UCSD-AML1 (cell line): ENCODE results near the gene ASIC5.
"Not testable (repeated sequence)": the region's sequence is repeated elsewhere in the genome, so short reads cannot be mapped to it uniquely, and the experiment has no call there.

Source experiments
- DNase-seq: peaks from one replicate; lab custom pipeline; 2025; ENCODE audit not compliant: unreplicated experiment; lab: John Stamatoyannopoulos, UW

Gene ASIC5

GRCh38 chr4:155802190-155802959 lies 63.7 kb downstream of the ASIC5 start:
- no peak for DNase-seq

DNA sequence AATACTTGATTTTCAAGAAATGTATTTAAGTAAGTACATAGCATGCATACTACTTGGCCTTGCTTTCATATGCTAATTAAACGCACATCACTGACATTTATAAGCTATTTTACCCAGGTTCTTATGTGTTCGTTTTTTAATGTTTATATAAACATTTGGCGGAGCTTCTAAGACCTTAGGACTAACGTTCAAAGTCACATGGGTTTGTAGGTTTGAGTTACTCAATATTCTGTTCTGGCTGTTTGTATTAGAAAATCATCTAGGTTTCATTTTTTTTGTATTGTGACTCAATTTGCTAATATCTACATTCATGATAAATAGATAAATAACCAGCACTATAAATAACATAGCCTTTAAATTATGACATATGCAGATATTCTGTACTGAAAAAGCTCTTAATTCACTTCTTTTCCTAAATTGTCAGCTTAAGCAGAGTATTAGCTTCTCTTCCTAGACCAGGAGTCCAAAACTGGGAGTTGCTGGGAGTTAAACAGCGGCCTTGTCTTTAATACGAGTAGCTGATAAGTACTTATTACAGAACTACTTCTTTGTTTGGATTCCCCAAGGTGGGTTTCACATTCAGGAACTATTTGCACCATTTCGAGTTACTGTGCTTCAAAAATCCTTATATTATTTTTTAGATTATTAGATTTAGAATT lies 65.3 kb downstream of the ASIC5 start:
- DNase-seq, result no peak

GRCh38 chr4:155799794-155800123 lies 66.3 kb downstream of the ASIC5 start:
- DNase-seq, result no peak

DNA sequence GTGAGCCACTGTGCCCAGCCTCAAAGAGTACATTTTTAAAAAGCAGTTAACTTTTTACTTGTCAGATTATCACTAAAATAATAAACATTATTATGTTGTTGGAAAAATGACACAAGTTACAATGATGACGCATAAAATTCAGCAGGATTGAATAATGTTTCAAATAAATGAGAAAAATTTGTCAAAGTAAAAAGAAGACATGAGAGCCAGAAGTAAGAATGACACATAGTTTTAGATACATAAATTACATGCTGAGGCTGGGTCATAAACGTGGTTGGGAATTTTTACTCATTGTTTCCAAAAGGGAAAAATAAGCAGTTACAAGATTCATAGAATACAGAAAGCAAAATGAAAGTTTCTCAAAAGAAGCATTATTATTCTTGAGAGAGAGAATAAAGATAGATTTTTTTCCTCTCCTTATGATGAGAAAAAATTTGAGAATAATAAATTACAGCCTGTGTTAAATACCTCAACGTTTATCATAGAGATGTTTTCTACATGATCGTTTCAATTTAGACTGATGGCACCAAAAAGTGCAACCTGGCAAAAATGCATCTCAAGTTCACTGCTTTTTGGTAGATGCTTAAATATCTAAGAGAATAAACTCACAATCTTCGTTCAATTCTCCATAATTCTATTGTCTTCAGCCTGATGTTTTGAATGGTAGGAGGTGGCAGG lies 66.8 kb downstream of the ASIC5 start:
- no peak for DNase-seq

- not testable (repeated sequence) for DNase-seq
Observed at GRCh38 chr4:155797581-155797980, 68.5 kb downstream of the ASIC5 start.

DNA sequence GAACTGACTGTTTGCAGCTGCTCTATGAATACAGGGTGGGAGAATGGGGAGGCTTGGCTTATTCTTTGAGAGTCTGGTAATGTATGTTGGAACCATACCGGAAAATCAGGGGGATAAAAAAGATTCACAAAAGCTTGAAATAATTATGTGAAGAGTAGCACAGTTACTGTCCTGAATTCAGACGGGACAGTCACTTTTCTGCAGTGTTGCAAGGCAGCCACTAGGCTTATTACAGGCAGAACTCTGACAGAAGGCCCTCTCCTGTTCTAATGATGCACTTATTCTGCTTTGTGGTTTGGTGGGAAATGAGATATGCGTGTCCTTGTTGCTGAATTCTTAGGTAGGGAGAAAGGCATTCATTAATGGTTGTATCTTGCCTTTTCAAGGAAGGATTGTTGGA lies 70.1 kb downstream of the ASIC5 start:
- no peak for DNase-seq

DNA sequence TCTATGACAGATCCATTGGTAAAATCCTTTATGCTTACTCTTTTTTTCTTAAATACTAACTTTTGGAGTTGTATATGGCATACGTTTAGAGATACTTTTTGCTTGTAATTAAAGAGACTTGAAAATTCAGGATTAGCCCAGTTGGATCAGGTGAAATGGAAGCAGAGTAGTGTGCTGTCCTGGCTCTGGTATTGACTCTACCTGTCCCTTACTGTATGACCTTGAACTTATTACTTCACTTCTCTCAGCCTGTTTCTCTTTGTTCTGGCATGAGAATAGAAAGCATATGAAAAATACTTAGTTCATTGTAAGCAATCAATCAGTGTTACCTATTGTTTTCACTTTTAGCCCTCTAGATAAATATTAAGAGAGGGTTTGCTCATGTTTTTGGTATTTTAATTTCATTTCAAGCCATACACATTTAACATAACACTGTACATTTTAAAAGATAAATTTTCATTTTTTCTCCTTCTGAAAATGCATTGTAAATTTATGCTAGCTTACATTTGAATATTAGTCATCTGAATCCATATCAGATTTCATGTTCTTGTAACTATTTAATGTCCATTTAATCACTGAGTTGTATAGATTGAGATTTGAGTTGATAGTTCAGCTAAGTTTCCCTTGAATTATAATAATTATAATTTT lies 71.4 kb downstream of the ASIC5 start:
- DNase-seq, result no peak

DNA sequence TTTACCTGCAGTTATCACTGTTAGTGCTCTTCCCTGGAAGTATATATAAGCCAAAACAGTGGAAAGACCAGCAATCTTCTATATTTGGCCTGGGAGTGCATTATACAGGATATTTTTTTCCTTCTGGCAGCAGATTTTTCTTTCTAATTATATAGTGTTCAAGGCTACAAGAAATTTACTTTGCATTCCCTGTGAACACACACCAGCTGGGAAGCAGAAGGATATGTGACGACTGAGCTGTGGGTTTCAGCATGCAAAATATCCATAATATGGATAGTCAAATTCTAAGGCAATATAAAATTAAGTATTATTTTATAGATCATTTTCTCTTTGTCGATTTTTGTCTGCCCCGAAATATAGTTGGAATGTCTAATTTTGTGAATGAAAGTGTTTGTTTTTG lies 76.1 kb downstream of the ASIC5 start:
- DNase-seq, result no peak

GRCh38 chr4:155789391-155789790 lies 76.7 kb downstream of the ASIC5 start:
- DNase-seq, result no peak

DNA sequence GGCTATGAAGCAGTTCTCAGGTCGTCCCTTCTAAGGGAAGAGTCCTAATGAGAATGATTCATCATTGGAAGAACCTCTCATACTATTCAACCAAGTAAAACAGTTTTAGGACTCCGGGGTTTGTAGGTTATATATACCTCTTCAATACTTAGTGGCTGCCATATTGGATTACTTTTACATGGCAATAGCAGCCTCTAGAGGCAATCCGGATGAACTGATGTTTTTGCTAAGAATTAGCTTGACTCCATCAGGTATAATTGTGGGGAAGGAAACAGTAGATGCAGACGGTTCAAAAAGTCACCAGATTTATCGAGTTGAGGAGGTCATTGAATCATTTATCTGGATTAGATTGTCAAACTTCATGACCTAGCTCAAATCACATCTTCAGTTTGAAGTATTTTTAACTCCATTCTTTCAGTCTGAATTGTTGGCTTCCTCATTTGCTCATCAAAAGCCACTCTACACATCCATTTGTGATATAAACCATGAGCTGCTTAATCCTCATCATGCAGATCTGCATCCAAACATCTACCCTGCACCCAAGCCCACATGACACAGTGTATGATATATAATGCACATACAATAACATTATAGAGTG lies 78.9 kb downstream of the ASIC5 start:
- DNase-seq, result no peak

DNA sequence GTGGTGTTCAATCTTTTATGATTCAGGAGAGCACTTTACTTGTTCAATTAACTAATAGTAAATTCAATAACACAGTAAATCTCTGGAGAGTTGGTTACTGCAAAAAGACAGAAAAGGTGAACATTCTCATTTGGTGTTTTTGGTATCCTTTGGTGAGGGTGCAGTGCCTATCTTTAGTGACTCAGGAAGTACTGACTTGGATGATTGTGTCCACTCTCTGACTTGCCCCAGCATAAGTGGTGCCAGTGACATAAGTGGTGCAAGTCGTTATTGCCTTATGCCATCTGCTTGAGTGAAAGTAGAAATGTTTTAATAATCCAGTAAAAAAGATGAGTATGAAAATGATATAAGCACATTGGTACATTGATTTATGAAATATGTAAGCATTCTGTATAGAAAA lies 80.2 kb downstream of the ASIC5 start:
- DNase-seq, result no peak

DNA sequence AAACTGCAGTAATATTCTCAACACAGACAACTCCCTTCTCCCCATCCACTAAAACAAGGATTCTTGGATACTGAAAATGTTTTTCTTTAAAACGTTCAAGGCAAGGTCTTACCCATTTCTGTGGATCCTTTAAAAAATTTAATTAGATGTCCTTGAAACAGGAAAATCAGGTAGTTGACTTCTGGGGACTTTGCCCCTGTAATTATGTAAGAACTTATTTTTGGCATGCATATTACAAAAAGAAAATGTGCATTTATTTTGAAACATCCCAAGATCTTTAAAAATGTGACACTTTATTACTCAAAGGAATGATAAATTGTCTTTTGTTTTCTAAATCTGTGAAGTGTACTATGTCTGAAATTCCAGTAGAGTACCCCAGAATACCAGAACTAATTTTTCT lies 81.4 kb downstream of the ASIC5 start:
- DNase-seq, result no peak

- DNase-seq, result no peak
Observed at GRCh38 chr4:155781249-155781831, 84.7 kb downstream of the ASIC5 start.

DNA sequence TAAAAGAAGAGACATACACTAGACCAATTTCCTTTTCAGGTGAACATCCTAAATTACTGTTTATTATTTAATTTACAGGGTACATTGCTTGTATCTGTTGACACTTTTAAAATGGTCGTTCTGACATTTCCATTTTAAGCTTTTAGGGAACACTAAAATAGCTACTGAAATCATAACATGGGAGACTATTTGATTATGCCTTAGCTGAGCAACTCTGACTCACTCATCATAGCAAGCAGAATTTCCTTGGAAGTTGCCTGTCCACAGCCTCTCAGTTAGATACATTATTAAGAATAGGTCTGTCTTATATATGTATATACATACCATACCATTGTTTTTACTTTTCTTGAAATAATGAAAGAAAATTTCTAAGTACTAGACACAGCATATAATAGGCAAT lies 85.3 kb downstream of the ASIC5 start:
- no peak for DNase-seq
